ENCODE results near the gene LPAR2.

DNA sequence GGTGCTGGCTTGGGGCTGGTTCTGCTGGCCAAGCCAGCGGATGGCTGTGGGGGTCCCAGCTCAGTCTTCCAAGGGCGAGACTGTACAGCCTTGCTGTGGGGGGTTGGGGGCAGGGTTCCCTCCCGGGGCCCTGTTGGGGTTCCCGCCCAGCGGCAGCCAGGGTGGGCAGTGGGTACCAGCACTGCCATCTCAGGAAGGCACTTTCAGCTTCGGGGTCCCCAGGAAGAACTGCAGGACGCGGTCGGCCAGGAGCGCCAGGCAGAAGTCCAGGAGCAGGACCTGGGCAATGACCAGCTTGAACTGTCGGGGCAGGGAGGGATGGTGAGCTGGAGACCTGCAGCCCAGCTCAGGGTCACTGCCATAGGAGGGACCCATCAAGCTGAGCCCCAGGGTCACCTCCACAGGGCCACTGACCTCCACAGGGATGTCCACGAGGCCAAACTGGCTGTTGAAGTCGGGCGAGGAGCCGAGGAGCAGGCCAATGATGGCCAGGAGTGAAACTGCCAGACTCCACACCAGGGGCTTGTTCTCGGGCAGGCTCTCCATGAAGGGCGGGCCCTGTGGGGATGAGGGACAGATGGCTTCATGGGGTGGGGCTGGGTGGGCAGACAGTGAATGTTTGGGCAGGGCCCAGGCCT is 17.3 kb upstream of the LPAR2 start:
- TF ChIP-seq, protein P1, sequence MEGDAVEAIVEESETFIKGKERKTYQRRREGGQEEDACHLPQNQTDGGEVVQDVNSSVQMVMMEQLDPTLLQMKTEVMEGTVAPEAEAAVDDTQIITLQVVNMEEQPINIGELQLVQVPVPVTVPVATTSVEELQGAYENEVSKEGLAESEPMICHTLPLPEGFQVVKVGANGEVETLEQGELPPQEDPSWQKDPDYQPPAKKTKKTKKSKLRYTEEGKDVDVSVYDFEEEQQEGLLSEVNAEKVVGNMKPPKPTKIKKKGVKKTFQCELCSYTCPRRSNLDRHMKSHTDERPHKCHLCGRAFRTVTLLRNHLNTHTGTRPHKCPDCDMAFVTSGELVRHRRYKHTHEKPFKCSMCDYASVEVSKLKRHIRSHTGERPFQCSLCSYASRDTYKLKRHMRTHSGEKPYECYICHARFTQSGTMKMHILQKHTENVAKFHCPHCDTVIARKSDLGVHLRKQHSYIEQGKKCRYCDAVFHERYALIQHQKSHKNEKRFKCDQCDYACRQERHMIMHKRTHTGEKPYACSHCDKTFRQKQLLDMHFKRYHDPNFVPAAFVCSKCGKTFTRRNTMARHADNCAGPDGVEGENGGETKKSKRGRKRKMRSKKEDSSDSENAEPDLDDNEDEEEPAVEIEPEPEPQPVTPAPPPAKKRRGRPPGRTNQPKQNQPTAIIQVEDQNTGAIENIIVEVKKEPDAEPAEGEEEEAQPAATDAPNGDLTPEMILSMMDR (IDR thresholded peaks at IDR 0.05): no peak
- no peak for TF ChIP-seq POLR2A (IDR thresholded peaks at IDR 0.05)
